ENCODE data around the gene MGARP.
"Not testable (repeated sequence)": the region's sequence is repeated elsewhere in the genome, so short reads cannot be mapped to it uniquely, and the experiment has no call there.

MGARP gene

GRCh38 chr4:139279760-139280620 lies at the start of gene MGARP:
Gene MGARP, minus strand, starts transcription at chr4:139280225. Its CDS starts 67 bp downstream, at chr4:139280158.
- DNase-seq: no peak

GRCh38 chr4:139329665-139330200 lies 49.7 kb upstream of the MGARP start:
- DNase-seq: no peak

GRCh38 chr4:139324620-139325019 lies 44.6 kb upstream of the MGARP start:
- DNase-seq: no peak

- not testable (repeated sequence) for DNase-seq
Measured at GRCh38 chr4:139322541-139322940, 42.5 kb upstream of the MGARP start.

DNA sequence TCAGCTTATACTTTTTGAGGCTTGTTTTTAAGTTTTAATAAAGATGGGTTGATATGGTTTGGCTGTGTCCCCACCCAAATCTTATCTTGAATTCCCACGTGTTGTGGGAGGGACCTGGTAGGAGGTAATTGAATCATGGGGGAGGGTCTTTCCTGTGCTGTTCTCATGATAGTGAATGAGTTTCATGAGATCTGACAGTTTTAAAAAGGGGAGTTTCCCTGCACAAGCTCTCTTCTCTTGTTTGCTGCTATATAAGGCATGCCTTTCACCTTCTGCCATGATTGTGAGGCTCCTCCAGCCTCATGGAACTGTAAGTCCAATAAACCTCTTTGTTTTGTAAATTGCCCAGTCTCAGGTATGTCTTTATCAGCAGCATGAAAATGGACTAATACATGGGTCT lies 42.0 kb upstream of the MGARP start:
- not testable (repeated sequence) for DNase-seq

DNA sequence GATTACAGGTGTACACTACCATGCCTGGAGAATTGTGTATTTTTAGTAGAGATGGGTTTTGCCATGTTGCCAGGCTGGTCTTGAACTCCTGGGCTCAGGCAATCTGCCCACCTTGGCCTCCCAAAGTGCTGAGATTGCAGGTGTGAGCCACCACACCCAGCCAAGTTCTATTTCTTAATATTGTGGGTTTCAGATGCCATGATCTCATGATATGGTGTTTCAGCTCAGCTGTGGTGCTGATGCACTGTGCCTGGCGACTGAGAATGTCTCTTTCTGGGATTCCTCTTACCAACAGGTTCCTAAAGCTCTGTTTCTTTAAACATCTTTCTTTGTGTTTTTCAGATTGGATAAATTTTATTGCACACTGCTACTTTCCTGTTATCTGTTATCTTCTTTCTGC lies 39.5 kb upstream of the MGARP start:
- no peak for DNase-seq

DNA sequence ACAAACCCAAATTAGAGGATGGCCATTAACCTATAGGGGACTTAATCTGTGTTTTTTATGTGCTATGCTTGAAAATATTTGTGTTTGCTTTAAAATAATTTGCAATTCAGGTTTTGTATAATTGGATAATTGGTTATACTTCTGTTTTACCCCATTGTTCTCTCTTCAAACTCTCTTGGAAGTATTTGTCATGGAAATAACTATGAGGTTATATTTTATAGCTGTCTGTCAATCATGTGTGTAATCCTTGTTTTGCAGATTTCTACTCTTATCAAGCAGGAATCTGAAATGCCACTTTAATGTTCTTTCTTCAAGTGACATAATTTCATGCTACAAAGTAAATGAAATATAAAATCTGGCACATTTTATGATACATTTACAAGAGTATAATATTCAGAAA lies 37.6 kb upstream of the MGARP start:
- no peak for DNase-seq

DNA sequence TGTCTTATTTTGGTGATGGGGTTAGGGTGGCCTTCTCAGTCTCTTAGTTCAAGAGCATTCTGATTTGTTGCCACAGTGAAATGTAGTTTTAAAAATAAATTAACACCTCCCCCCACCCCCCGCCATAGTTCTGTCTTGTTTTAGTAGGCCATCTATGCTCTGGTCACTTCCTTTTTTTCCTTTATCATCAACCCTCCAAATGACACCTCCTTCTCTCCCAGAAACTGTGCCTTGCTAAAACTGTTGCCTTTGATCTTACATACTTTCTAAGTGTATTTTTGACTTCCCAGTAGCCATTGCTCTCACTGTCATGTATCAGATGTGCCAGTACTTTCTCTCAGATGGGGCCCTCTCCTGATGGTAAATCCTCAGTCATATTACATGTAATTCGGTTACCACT lies 36.7 kb upstream of the MGARP start:
- no peak for DNase-seq

DNA sequence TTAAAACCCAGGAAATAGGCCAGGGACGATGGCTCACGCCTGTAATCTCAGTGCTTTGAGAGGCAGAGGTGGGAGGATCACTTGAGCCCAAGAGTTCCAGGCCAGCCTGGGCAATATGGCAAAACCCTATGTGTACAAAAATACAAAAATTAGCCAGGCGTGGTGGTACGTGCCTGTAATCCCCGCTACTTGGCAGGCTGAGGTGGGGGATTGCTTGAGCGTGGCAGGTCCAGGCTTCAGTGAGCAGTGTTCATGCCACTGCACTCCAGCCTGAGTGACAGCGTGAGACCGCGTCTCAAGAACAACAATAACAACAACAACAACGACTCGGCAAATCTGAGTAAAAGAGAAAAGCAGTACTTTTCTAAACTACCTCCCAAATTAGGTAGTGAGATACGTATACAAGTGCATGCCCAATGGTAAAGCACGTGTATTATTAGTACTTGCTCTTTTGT lies 35.2 kb upstream of the MGARP start:
- no peak for DNase-seq

GRCh38 chr4:139314047-139314800 lies 34.2 kb upstream of the MGARP start:
- DNase-seq: no peak

- DNase-seq: not testable (repeated sequence)
Measured at GRCh38 chr4:139313414-139313813, 33.4 kb upstream of the MGARP start.

DNA sequence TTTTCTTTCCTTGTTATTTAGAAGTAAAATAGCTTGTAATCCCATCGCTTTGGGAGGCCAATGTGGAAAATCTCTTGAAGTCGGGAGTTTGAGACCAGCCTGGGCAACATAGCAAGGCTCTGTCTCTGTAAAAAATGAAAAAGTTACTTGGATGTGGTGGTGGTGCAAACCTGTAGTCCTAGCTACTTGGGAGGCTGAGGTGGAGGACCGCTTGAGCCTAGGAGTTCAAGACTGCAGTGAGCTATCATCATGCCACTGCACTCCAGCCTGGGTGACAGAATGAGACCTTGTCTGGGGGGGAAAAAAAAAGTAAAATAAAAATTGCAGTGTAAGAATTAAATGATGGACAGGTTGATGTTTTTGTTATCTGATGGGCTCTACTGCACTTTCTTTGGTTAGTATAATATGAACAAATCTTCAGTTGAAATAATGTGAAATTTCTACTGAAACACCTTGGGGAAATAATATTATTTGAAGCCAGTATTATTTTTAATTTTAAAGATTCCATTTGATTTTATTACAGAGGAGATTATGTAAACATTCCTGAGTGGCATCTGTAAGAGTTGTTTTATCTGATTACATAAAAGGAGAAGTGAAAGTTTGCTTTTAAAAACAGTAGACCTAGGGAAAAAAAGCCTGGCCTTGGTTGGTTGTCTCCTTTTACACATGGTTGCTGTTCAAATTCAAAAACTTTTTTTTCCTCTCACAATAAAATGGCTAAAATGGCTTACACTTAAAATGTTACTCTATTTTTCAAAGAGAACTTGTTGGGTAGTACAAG lies 32.7 kb upstream of the MGARP start:
- DNase-seq: peak; percentile 53

DNA sequence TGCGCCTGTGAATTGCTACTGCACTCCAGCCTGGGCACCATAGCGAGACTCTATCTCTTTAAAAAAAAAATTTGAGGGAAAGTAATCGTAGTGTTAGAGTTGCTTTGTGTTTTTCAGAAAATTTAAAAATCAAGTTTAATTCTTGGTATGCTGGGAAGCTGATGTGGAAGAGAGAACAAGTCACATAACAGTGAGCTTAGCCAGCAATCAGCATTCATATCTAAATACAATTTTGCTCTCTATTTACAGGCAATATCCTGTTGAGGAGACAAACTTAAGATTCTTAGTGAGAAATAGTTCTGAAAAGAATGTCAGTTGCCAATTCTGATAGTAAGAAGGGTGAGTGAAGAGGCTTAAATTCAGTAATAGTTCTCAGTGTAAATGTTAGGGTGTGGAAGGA lies 31.9 kb upstream of the MGARP start:
- DNase-seq: no peak

DNA sequence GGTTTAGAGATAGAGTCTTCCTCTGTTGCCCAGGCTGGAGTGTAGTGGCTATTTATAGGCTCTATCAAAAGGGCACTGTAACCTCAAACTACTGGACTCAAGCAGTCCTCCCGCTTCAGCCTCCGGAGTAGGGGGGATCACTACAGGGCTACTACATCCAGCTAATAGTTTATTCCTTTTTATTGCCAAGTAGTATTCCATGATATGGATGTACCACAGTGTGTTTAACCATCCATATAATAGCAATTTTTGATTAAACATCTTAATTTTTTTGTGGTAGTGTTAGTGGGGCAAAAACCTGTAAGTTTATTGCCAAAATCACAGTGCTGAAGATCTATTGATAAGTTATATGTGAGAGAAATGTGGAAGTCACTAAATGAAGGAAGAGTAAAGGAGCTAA lies 24.9 kb upstream of the MGARP start:
- no peak for DNase-seq

DNA sequence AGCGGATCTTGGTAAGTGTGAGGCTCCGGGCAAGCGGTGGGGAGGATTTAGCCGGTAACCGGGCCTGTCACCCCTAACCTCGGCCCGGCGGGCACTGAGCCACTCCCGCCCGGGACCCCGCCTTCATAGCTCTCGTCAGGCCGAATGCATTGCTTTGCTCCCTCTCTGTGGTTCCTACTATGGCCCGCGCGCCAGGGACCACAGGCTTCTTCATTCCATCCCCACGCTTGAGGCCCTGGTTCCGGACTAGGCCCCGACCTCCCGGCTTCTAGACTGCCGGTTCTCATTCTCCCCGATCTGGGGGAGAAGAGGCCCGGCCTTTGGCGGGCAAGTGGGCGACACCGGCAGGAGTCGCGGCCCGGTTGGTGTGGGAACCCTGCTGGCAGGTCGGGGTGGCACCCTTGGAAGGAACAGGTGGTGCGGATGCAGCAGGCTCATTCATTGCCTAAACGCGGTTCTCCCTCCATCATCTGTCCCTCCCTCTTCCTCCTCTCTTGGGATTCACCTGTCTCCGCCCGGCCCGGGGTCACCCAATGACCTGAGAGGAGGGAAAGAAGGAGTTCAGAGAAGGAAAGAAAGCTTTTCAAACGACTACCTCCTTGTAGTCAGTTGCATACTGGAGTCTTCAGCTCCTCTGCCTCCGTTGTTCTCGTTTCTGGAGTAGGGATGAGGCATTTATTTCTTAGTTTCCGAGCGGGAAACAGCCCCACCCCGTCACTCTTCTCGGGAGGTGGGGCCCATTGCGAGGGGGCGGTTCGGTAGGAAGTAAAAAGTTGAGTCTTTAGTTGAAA lies 22.0 kb upstream of the MGARP start, which contains the start of gene NDUFC1:
NDUFC1 (minus strand) TSS at position 657 of the 791 bp plus-strand sequence. CDS start 6,679 bp downstream, outside the sequence.
- DNase-seq: peak; percentile 83

GRCh38 chr4:139301113-139301820 lies 21.2 kb upstream of the MGARP start, which contains the start of gene NAA15:
Gene NAA15, plus strand, starts transcription at chr4:139301505. Its CDS starts 273 bp downstream, at chr4:139301778.
- DNase-seq: peak; percentile 98

GRCh38 chr4:139300431-139301112 lies 20.5 kb upstream of the MGARP start:
- peak; percentile 57 for DNase-seq

DNA sequence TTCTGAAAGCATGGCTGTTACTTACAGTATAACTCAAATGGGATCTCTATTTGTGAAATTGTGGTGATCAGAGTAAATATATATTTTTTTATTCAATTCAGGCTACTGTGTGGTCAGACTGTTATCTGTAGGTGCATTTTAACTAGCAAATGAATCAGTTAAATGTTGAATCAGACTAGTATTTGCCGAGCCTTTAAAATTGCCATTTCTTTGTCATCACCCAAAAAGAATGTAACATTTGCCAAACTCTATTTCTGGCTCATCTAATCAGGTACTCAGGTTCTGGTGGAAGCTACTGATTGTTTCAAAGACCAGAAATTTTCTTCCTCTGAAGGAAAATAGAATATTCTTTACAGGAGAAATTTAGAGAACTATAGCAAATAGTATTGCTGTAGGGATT lies 19.5 kb upstream of the MGARP start:
- DNase-seq: no peak

GRCh38 chr4:139297001-139297410 lies 17.0 kb upstream of the MGARP start:
- peak; percentile 28 for DNase-seq

DNA sequence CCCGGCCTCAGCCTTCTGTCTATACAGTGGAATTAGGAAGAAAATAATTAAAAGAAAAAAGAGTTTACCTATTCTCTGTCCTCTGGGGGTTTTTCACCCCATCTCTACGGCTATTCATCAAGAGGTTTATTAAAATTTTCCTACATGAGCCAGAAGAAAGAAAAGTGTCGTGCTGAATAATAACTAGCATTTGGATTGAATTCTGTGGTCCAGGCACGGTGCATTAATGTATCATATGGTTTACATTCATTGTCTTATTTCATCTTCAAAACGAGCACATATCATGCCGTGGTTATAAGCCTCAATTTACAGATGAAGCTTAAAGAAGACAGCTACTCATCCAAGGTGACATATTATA lies 15.9 kb upstream of the MGARP start:
- DNase-seq: no peak

Data from suppressor macrophage treated with lipopolysaccharide for 4 hours (primary cell).